ENCODE measurements around the gene SLC9A9. TPM values are rescaled to one million over a fixed set of nuclear protein-coding genes. Genes with fewer than 3 reads are reported as not detected.

The SLC9A9 gene
- total and polyA plus RNA-seq, 2 donors: 20.5 to 21.2 TPM

- WGBS: 100% methylated on average over 1 of the region's 1 CpG
- Histone ChIP-seq H3K4me1 (ENCODE audit: control insufficient read depth in 2 of 2, insufficient read depth in 2 of 2, low read length in 2 of 2) (no peaks in the 10 kb centered on the region), H3K27ac (ENCODE audit: low read depth in 1 of 2, low read length in 1 of 2) (no peak overlapping the region), H3K9me3 (ENCODE audit: control insufficient read depth in 2 of 2, insufficient read depth in 1 of 2, low read length in 1 of 2) (no peaks in the 10 kb centered on the region), H3K4me3 (ENCODE audit: low read length in 2 of 2) (no peak overlapping the region), H3K27me3 (ENCODE audit: control insufficient read depth in 2 of 2, insufficient read depth in 1 of 2, low read length in 1 of 2) (no peaks in the 10 kb centered on the region), H3K36me3 (ENCODE audit: control insufficient read depth in 2 of 2, insufficient read depth in 2 of 2, low read length in 1 of 2) (no peaks in the 10 kb centered on the region)
- DNase-seq (ENCODE audit: low read depth in 6 of 9, low spot score in 9 of 9): no peak
Observed at GRCh38 chr3:143343031-143343430, 505.2 kb downstream of the SLC9A9 start.

GRCh38 chr3:143339451-143339850 is 508.8 kb downstream of the SLC9A9 start:
- DNase-seq (ENCODE audit: low read depth in 6 of 9, low spot score in 9 of 9): no peak
- H3K9me3 ChIP-seq (ENCODE audit: control insufficient read depth in 2 of 2, insufficient read depth in 1 of 2, low read length in 1 of 2): no peaks in the 10 kb centered on the region
- H3K4me1 ChIP-seq (ENCODE audit: control insufficient read depth in 2 of 2, insufficient read depth in 2 of 2, low read length in 2 of 2): no peaks in the 10 kb centered on the region
- no peaks in the 10 kb centered on the region for H3K36me3 ChIP-seq (ENCODE audit: control insufficient read depth in 2 of 2, insufficient read depth in 2 of 2, low read length in 1 of 2)
- no peak overlapping the region for H3K4me3 ChIP-seq (ENCODE audit: low read length in 2 of 2)
- no peaks in the 10 kb centered on the region for H3K27me3 ChIP-seq (ENCODE audit: control insufficient read depth in 2 of 2, insufficient read depth in 1 of 2, low read length in 1 of 2)
- no peak overlapping the region for H3K27ac ChIP-seq (ENCODE audit: low read depth in 1 of 2, low read length in 1 of 2)
- 96% methylated on average over 2 of the region's 2 CpGs for whole genome bisulfite sequencing

- DNase-seq (ENCODE audit: low read depth in 6 of 9, low spot score in 9 of 9): no peak
Observed at GRCh38 chr3:143337387-143337786, 510.9 kb downstream of the SLC9A9 start.

GRCh38 chr3:143334231-143334630 is 514.0 kb downstream of the SLC9A9 start:
- H3K4me1 ChIP-seq (ENCODE audit: control insufficient read depth in 2 of 2, insufficient read depth in 2 of 2, low read length in 2 of 2): peaks cover 0 to 8% of the 10 kb centered on the region in 2 donors
- WGBS: 97% methylated on average over 4 of the region's 4 CpGs
- H3K27me3 ChIP-seq (ENCODE audit: control insufficient read depth in 2 of 2, insufficient read depth in 1 of 2, low read length in 1 of 2): no peaks in the 10 kb centered on the region
- no peak overlapping the region for H3K4me3 ChIP-seq (ENCODE audit: low read length in 2 of 2)
- no peak overlapping the region for H3K27ac ChIP-seq (ENCODE audit: low read depth in 1 of 2, low read length in 1 of 2)
- no peaks in the 10 kb centered on the region for H3K36me3 ChIP-seq (ENCODE audit: control insufficient read depth in 2 of 2, insufficient read depth in 2 of 2, low read length in 1 of 2)
- no peak for DNase-seq (ENCODE audit: low read depth in 6 of 9, low spot score in 9 of 9)
- no peaks in the 10 kb centered on the region for H3K9me3 ChIP-seq (ENCODE audit: control insufficient read depth in 2 of 2, insufficient read depth in 1 of 2, low read length in 1 of 2)

More at GRCh38 chr3:143337387-143337786, 510.9 kb downstream of the SLC9A9 start:
- WGBS: 97% methylated on average over 2 of the region's 2 CpGs
- H3K4me1 ChIP-seq (ENCODE audit: control insufficient read depth in 2 of 2, insufficient read depth in 2 of 2, low read length in 2 of 2): no peaks in the 10 kb centered on the region
- H3K27ac ChIP-seq (ENCODE audit: low read depth in 1 of 2, low read length in 1 of 2): no peak overlapping the region
- H3K4me3 ChIP-seq (ENCODE audit: low read length in 2 of 2): no peak overlapping the region
- H3K9me3 ChIP-seq (ENCODE audit: control insufficient read depth in 2 of 2, insufficient read depth in 1 of 2, low read length in 1 of 2): no peaks in the 10 kb centered on the region
- no peaks in the 10 kb centered on the region for H3K27me3 ChIP-seq (ENCODE audit: control insufficient read depth in 2 of 2, insufficient read depth in 1 of 2, low read length in 1 of 2)
- H3K36me3 ChIP-seq (ENCODE audit: control insufficient read depth in 2 of 2, insufficient read depth in 2 of 2, low read length in 1 of 2): no peaks in the 10 kb centered on the region

GRCh38 chr3:143333367-143333766 is 514.9 kb downstream of the SLC9A9 start:
- H3K9me3 ChIP-seq (ENCODE audit: control insufficient read depth in 2 of 2, insufficient read depth in 1 of 2, low read length in 1 of 2): no peaks in the 10 kb centered on the region
- DNase-seq (ENCODE audit: low read depth in 6 of 9, low spot score in 9 of 9): no peak
- WGBS: 30% methylated on average over 2 of the region's 2 CpGs
- H3K36me3 ChIP-seq (ENCODE audit: control insufficient read depth in 2 of 2, insufficient read depth in 2 of 2, low read length in 1 of 2): no peaks in the 10 kb centered on the region
- H3K27ac ChIP-seq (ENCODE audit: low read depth in 1 of 2, low read length in 1 of 2): no peak overlapping the region
- peaks cover 0 to 8% of the 10 kb centered on the region in 2 donors for H3K4me1 ChIP-seq (ENCODE audit: control insufficient read depth in 2 of 2, insufficient read depth in 2 of 2, low read length in 2 of 2)
- H3K4me3 ChIP-seq (ENCODE audit: low read length in 2 of 2): no peak overlapping the region
- no peaks in the 10 kb centered on the region for H3K27me3 ChIP-seq (ENCODE audit: control insufficient read depth in 2 of 2, insufficient read depth in 1 of 2, low read length in 1 of 2)

GRCh38 chr3:143332026-143332425 is 516.2 kb downstream of the SLC9A9 start:
- no peak for DNase-seq (ENCODE audit: low read depth in 6 of 9, low spot score in 9 of 9)
- H3K27me3 ChIP-seq (ENCODE audit: control insufficient read depth in 2 of 2, insufficient read depth in 1 of 2, low read length in 1 of 2): no peaks in the 10 kb centered on the region
- peaks cover 0 to 8% of the 10 kb centered on the region in 2 donors for H3K4me1 ChIP-seq (ENCODE audit: control insufficient read depth in 2 of 2, insufficient read depth in 2 of 2, low read length in 2 of 2)
- no peak overlapping the region for H3K27ac ChIP-seq (ENCODE audit: low read depth in 1 of 2, low read length in 1 of 2)
- no peak overlapping the region for H3K4me3 ChIP-seq (ENCODE audit: low read length in 2 of 2)
- no peaks in the 10 kb centered on the region for H3K36me3 ChIP-seq (ENCODE audit: control insufficient read depth in 2 of 2, insufficient read depth in 2 of 2, low read length in 1 of 2)
- 67% methylated on average over 1 of the region's 1 CpG for WGBS
- no peaks in the 10 kb centered on the region for H3K9me3 ChIP-seq (ENCODE audit: control insufficient read depth in 2 of 2, insufficient read depth in 1 of 2, low read length in 1 of 2)

- Histone ChIP-seq H3K36me3 (ENCODE audit: control insufficient read depth in 2 of 2, insufficient read depth in 2 of 2, low read length in 1 of 2) (no peaks in the 10 kb centered on the region), H3K4me1 (ENCODE audit: control insufficient read depth in 2 of 2, insufficient read depth in 2 of 2, low read length in 2 of 2) (peaks cover 0 to 10% of the 10 kb centered on the region in 2 donors), H3K27ac (ENCODE audit: low read depth in 1 of 2, low read length in 1 of 2) (no peak overlapping the region), H3K9me3 (ENCODE audit: control insufficient read depth in 2 of 2, insufficient read depth in 1 of 2, low read length in 1 of 2) (no peaks in the 10 kb centered on the region), H3K27me3 (ENCODE audit: control insufficient read depth in 2 of 2, insufficient read depth in 1 of 2, low read length in 1 of 2) (no peaks in the 10 kb centered on the region), H3K4me3 (ENCODE audit: low read length in 2 of 2) (no peak overlapping the region)
- no peak for DNase-seq (ENCODE audit: low read depth in 6 of 9, low spot score in 9 of 9)
- WGBS: 76% methylated on average over 5 of the region's 5 CpGs
Observed at GRCh38 chr3:143331350-143331749, 516.9 kb downstream of the SLC9A9 start.

GRCh38 chr3:143330296-143330868 is 517.9 kb downstream of the SLC9A9 start:
- Histone ChIP-seq H3K36me3 (ENCODE audit: control insufficient read depth in 2 of 2, insufficient read depth in 2 of 2, low read length in 1 of 2) (no peaks in the 10 kb centered on the region), H3K27me3 (ENCODE audit: control insufficient read depth in 2 of 2, insufficient read depth in 1 of 2, low read length in 1 of 2) (no peaks in the 10 kb centered on the region), H3K4me3 (ENCODE audit: low read length in 2 of 2) (no peak overlapping the region), H3K9me3 (ENCODE audit: control insufficient read depth in 2 of 2, insufficient read depth in 1 of 2, low read length in 1 of 2) (no peaks in the 10 kb centered on the region), H3K27ac (ENCODE audit: low read depth in 1 of 2, low read length in 1 of 2) (no peak overlapping the region), H3K4me1 (ENCODE audit: control insufficient read depth in 2 of 2, insufficient read depth in 2 of 2, low read length in 2 of 2) (peaks cover 0 to 13% of the 10 kb centered on the region in 2 donors)
- no peak for DNase-seq (ENCODE audit: low read depth in 6 of 9, low spot score in 9 of 9)
- WGBS: 69% methylated on average over 2 of the region's 2 CpGs

- H3K36me3 ChIP-seq (ENCODE audit: control insufficient read depth in 2 of 2, insufficient read depth in 2 of 2, low read length in 1 of 2): no peaks in the 10 kb centered on the region
- DNase-seq (ENCODE audit: low read depth in 6 of 9, low spot score in 9 of 9): no peak
- H3K27me3 ChIP-seq (ENCODE audit: control insufficient read depth in 2 of 2, insufficient read depth in 1 of 2, low read length in 1 of 2): no peaks in the 10 kb centered on the region
- WGBS: 71% methylated on average over 19 of the region's 19 CpGs
- no peaks in the 10 kb centered on the region for H3K9me3 ChIP-seq (ENCODE audit: control insufficient read depth in 2 of 2, insufficient read depth in 1 of 2, low read length in 1 of 2)
- peaks cover 0 to 13% of the 10 kb centered on the region in 2 donors for H3K4me1 ChIP-seq (ENCODE audit: control insufficient read depth in 2 of 2, insufficient read depth in 2 of 2, low read length in 2 of 2)
- H3K27ac ChIP-seq (ENCODE audit: low read depth in 1 of 2, low read length in 1 of 2): no peak overlapping the region
- no peak overlapping the region for H3K4me3 ChIP-seq (ENCODE audit: low read length in 2 of 2)
Observed at GRCh38 chr3:143329567-143330211, 518.6 kb downstream of the SLC9A9 start.
